Measurements from ENCODE around the gene PRPF8.

Gene PRPF8

DNA sequence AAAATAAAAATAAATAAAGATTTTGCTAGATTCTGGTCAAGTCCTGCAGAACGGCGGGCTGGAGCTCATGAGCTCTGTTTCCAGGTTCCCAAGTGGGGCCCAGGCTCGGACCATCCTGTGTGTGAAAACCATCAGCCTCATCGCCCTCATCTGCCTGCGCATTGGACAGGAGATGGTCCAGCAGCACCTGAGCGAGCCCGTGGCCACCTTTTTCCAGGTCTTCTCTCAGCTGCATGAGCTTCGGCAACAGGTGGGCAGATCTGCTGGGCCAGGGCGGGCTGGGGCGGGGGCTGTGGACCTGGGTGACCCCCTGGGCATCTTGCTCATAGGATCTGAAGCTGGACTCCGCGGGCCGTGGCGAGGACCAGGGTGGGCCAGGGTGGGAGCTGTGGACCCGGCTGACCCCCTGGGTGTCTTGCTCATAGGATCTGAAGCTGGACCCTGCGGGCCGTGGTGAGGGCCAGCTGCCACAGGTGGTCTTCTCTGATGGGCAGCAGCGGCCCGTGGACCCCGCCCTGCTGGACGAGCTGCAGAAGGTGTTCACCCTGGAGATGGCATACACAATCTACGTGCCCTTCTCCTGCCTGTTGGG is 47.7 kb upstream of the PRPF8 start:
- Histone ChIP-seq H3K9ac (ENCODE audit: low read depth, low read length) (no peak overlapping the region), H3K9me3 (ENCODE audit: insufficient read depth, low read length, severe bottlenecking) (no peaks in the 10 kb centered on the region), H2AFZ (ENCODE audit: low read depth, low read length) (no peak overlapping the region), H3K4me2 (ENCODE audit: insufficient read depth, low read length) (no peak overlapping the region), H3K27ac (ENCODE audit: low read length) (no peak overlapping the region), H4K20me1 (ENCODE audit: insufficient read depth, low read length) (no peaks in the 10 kb centered on the region), H3K79me2 (ENCODE audit: insufficient read depth, low read length) (no peaks in the 10 kb centered on the region), H3K4me1 (ENCODE audit: insufficient read depth, low read length) (no peaks in the 10 kb centered on the region), H3K4me3 (ENCODE audit: low read depth in 1 of 2, low read length in 2 of 2) (no peak overlapping the region), H3K36me3 (ENCODE audit: insufficient read depth, low read length) (peaks cover 20% of the 10 kb centered on the region), H3K27me3 (ENCODE audit: insufficient read depth, low read length, poor library complexity) (no peaks in the 10 kb centered on the region)
- TF ChIP-seq EZH2 (IDR thresholded peaks at IDR 0.05; ENCODE audit: borderline replicate concordance, low read depth, low read length, severe bottlenecking): no peak
- TF ChIP-seq, protein P1, sequence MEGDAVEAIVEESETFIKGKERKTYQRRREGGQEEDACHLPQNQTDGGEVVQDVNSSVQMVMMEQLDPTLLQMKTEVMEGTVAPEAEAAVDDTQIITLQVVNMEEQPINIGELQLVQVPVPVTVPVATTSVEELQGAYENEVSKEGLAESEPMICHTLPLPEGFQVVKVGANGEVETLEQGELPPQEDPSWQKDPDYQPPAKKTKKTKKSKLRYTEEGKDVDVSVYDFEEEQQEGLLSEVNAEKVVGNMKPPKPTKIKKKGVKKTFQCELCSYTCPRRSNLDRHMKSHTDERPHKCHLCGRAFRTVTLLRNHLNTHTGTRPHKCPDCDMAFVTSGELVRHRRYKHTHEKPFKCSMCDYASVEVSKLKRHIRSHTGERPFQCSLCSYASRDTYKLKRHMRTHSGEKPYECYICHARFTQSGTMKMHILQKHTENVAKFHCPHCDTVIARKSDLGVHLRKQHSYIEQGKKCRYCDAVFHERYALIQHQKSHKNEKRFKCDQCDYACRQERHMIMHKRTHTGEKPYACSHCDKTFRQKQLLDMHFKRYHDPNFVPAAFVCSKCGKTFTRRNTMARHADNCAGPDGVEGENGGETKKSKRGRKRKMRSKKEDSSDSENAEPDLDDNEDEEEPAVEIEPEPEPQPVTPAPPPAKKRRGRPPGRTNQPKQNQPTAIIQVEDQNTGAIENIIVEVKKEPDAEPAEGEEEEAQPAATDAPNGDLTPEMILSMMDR (IDR thresholded peaks at IDR 0.05; ENCODE audit: borderline replicate concordance, extremely low read depth, low read length, poor library complexity, severe bottlenecking): no peak
- ATAC-seq (ENCODE audit: insufficient read depth, low read depth): no peak
- no peak for DNase-seq

- H3K79me2 ChIP-seq (ENCODE audit: insufficient read depth, low read length): peaks cover 8% of the 10 kb centered on the region; the same call in 1 of the 2 replicates
- TF ChIP-seq, protein P1 (IDR thresholded peaks at IDR 0.05; ENCODE audit: borderline replicate concordance, extremely low read depth, low read length, poor library complexity, severe bottlenecking): no peak
- TF ChIP-seq EZH2 (IDR thresholded peaks at IDR 0.05; ENCODE audit: borderline replicate concordance, low read depth, low read length, severe bottlenecking): no peak
- H3K36me3 ChIP-seq (ENCODE audit: insufficient read depth, low read length): peaks cover 18% of the 10 kb centered on the region
- H3K4me1 ChIP-seq (ENCODE audit: insufficient read depth, low read length): 0 out of 2 replicates have a peak, but pooled peaks cover under 1% of the 10 kb centered on the region
- DNase-seq (no peak), ATAC-seq (ENCODE audit: insufficient read depth, low read depth) (no peak)
- no peak overlapping the region for H3K4me3 ChIP-seq (ENCODE audit: low read depth in 1 of 2, low read length in 2 of 2)
- H3K9me3 ChIP-seq (ENCODE audit: insufficient read depth, low read length, severe bottlenecking): no peaks in the 10 kb centered on the region
- no peaks in the 10 kb centered on the region for H3K27me3 ChIP-seq (ENCODE audit: insufficient read depth, low read length, poor library complexity)
- no peak overlapping the region for H3K4me2 ChIP-seq (ENCODE audit: insufficient read depth, low read length)
- H4K20me1 ChIP-seq (ENCODE audit: insufficient read depth, low read length): no peaks in the 10 kb centered on the region
- no peak overlapping the region for H2AFZ ChIP-seq (ENCODE audit: low read depth, low read length)
- no peak overlapping the region for H3K27ac ChIP-seq (ENCODE audit: low read length)
- no peak overlapping the region for H3K9ac ChIP-seq (ENCODE audit: low read depth, low read length)
These were observed 46.5 kb upstream of the PRPF8 start for GRCh38 chr17:1731194-1731506.

DNA sequence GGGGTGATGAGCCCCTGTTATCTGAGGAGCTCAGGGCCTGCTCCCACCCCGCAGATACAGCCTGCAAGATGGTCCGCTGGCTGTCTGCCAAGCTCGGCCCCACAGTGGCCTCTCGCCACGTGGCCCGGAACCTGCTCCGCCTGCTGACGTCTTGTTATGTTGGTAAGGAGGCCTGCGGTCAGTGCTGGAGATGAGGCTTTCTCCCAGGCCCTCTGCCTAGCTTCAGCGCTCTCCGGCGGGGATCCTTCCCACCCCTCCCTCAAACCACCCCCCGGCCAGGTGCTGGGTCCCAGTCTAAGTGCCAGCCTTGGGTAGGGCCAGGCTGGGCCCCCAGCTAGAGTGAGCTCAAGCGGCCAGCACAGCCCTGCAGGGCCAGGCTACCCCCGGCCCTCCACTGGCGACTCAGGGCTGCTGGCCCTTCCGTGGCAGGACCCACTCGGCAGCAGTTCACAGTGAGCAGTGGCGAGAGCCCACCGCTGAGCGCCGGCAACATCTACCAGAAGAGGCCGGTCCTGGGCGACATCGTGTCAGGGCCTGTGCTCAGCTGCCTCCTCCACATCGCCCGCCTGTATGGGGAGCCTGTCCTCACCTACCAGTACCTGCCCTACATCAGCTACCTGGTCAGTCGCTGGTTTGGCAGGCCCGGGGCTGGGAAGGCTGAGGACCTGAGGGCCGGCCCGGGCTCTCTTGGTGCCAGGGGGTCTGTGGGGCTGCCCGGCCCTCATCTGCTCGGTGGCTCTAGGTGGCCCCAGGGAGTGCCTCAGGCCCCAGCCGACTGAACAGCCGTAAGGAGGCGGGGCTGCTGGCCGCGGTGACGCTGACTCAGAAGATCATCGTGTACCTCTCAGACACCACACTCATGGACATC is 45.9 kb upstream of the PRPF8 start:
- ATAC-seq (ENCODE audit: insufficient read depth, low read depth) (no peak), DNase-seq (no peak)
- no peak overlapping the region for H3K27ac ChIP-seq (ENCODE audit: low read length)

More for the DNA sequence above, 45.9 kb upstream of the PRPF8 start:
- H3K9ac ChIP-seq (ENCODE audit: low read depth, low read length): no peak overlapping the region
- no peaks in the 10 kb centered on the region for H4K20me1 ChIP-seq (ENCODE audit: insufficient read depth, low read length)
- H3K4me1 ChIP-seq (ENCODE audit: insufficient read depth, low read length): peaks cover 6% of the 10 kb centered on the region
- H3K36me3 ChIP-seq (ENCODE audit: insufficient read depth, low read length): peaks cover 18% of the 10 kb centered on the region
- peaks cover 14% of the 10 kb centered on the region for H3K79me2 ChIP-seq (ENCODE audit: insufficient read depth, low read length)
- no peak for TF ChIP-seq EZH2 (IDR thresholded peaks at IDR 0.05; ENCODE audit: borderline replicate concordance, low read depth, low read length, severe bottlenecking)
- TF ChIP-seq, protein P1 (IDR thresholded peaks at IDR 0.05; ENCODE audit: borderline replicate concordance, extremely low read depth, low read length, poor library complexity, severe bottlenecking): no peak
- H3K27me3 ChIP-seq (ENCODE audit: insufficient read depth, low read length, poor library complexity): no peaks in the 10 kb centered on the region
- H2AFZ ChIP-seq (ENCODE audit: low read depth, low read length): no peak overlapping the region
- no peaks in the 10 kb centered on the region for H3K9me3 ChIP-seq (ENCODE audit: insufficient read depth, low read length, severe bottlenecking)
- no peak overlapping the region for H3K4me2 ChIP-seq (ENCODE audit: insufficient read depth, low read length)
- H3K4me3 ChIP-seq (ENCODE audit: low read depth in 1 of 2, low read length in 2 of 2): no peak overlapping the region

Measured in DND-41 (cell line).